GM12878 (cell line): ENCODE results near the gene DGKI. TPM values are rescaled to one million over a fixed set of nuclear protein-coding genes. Genes with fewer than 3 reads are reported as not detected.

Experiments
- ATAC-seq: fragments of 200-7000 bp; cut with Tn5 transposase; 3 replicates; pipeline ENCODE4 v1.9.1; 2020; ENCODE audit warnings: mild to moderate bottlenecking, moderate library complexity
- BruUV-seq: library from RNA; stranded (reverse); fragments of 400-500 nt; replicated peaks from 2 replicates; lab custom pipeline; 2021; lab: Mats Ljungman, UMichigan
- CTCF ChIA-PET: fragments of 300-600 bp; sonication (Branson Sonifier 250); formaldehyde crosslinking; extraction: SDS; loops from one replicate; lab custom pipeline; 2021; ENCODE audit warnings: inconsistent platforms; lab: Yijun Ruan, JAX
- POLR2A ChIA-PET: fragments of 350-600 bp; formaldehyde crosslinking; extraction: SDS; loops from one replicate; lab custom pipeline; 2021; ENCODE audit warnings: inconsistent platforms; lab: Charles Lee
- RAD21 ChIA-PET: fragments of 300-600 bp; sonication (Branson Sonifier 250); formaldehyde crosslinking; loops from one replicate; lab custom pipeline; 2023; ENCODE audit warnings: antibody characterized with exemption; ENCODE audit not compliant: unreplicated experiment; lab: Charles Lee
- SMC1A ChIA-PET: fragments of 300-600 bp; sonication (Branson Sonifier 250); formaldehyde crosslinking; loops from one replicate; lab custom pipeline; 2023; ENCODE audit not compliant: unreplicated experiment, uncharacterized antibody; lab: Charles Lee
- DNase-seq: peaks from one replicate; pipeline ENCODE4 v3.0.0-alpha.2; 2011; ENCODE audit warnings: low read depth, low spot score
- FAIRE-seq: peaks from 3 replicates; lab custom pipeline; 2011; peaks lifted over from hg19 to GRCh38; lab: Jason Lieb, UNC
- H2AFZ ChIP-seq: 2 replicates; pipeline ENCODE4 v1.6.0; 2011; ENCODE audit warnings: low read depth, low read length, control low read depth; ENCODE audit not compliant: control insufficient read depth
- H3K27ac ChIP-seq: 2 replicates; pipeline ENCODE4 v1.5.1; 2011; ENCODE audit warnings: control low read depth; ENCODE audit not compliant: control insufficient read depth, insufficient read depth
- H3K27me3 ChIP-seq, 2 experiments: replicated peaks in 1 of 2; 2 replicates each; pipeline versions ENCODE4 v1.6.0 to v1.6.1; 2011; ENCODE audit warnings: low read length in 1 of 2; ENCODE audit not compliant: control insufficient read depth in 2 of 2, insufficient read depth in 2 of 2
- H3K36me3 ChIP-seq, 2 experiments: 2 replicates each; pipeline ENCODE4 v1.5.1; 2011; ENCODE audit warnings: low read length in 1 of 2; ENCODE audit not compliant: control insufficient read depth in 2 of 2, insufficient read depth in 2 of 2
- H3K4me1 ChIP-seq: 2 replicates; pipeline ENCODE4 v1.6.1; 2011; ENCODE audit warnings: mild to moderate bottlenecking, low read length, moderate library complexity, mixed read lengths; ENCODE audit not compliant: control insufficient read depth, insufficient read depth
- H3K4me2 ChIP-seq: 2 replicates; pipeline ENCODE4 v1.6.0; 2011; ENCODE audit warnings: control low read depth; ENCODE audit not compliant: control insufficient read depth, insufficient read depth
- H3K4me3 ChIP-seq: fragments of 200-600 bp; sonication (generic); 2 replicates; pipeline ENCODE4 v1.5.1; 2016
- H3K79me2 ChIP-seq: 2 replicates; pipeline ENCODE4 v1.6.0; 2011; ENCODE audit warnings: low read length; ENCODE audit not compliant: control insufficient read depth, insufficient read depth
- H3K9ac ChIP-seq: 2 replicates; pipeline ENCODE4 v1.8.0; 2011; ENCODE audit warnings: low read length, control low read depth, mixed read lengths; ENCODE audit not compliant: control insufficient read depth, insufficient read depth
- H3K9me3 ChIP-seq: replicated peaks from 3 replicates; pipeline ENCODE4 v1.5.1; 2011; ENCODE audit warnings: mild to moderate bottlenecking, low read length; ENCODE audit not compliant: control insufficient read depth, insufficient read depth
- H4K20me1 ChIP-seq: 2 replicates; pipeline ENCODE4 v1.6.0; 2011; ENCODE audit not compliant: control insufficient read depth, insufficient read depth
- ATF7 ChIP-seq: fragments of 450-650 bp; IDR thresholded peaks from 2 replicates; pipeline ENCODE4 v1.6.1; 2016; ENCODE audit warnings: low read depth, mild to moderate bottlenecking
- CBX5 ChIP-seq: sonication (generic); IDR thresholded peaks from 2 replicates; pipeline ENCODE4 v1.6.1; 2016; ENCODE audit warnings: low read depth, moderate library complexity, mild to moderate bottlenecking, inconsistent platforms
- CEBPB ChIP-seq, 2 experiments: fragments of 150-350 bp in 1 of 2; IDR thresholded peaks; 2 replicates each; pipeline ENCODE4 v1.6.1; 2012 to 2014; ENCODE audit warnings: low read depth in 2 of 2, low read length in 2 of 2, borderline replicate concordance in 1 of 2, inconsistent platforms in 1 of 2
- CEBPZ ChIP-seq: fragments of 150-350 bp; IDR thresholded peaks from 2 replicates; pipeline ENCODE4 v1.6.1; 2016; ENCODE audit warnings: low read depth, low read length
- CHD1 ChIP-seq: IDR thresholded peaks from 2 replicates; pipeline ENCODE4 v1.6.1; 2012; ENCODE audit warnings: low read depth, low read length, improper control_type of control experiment
- FOXK2 ChIP-seq: fragments of 450-650 bp; IDR thresholded peaks from 2 replicates; pipeline ENCODE4 v1.6.1; 2017; ENCODE audit warnings: mild to moderate bottlenecking, moderate library complexity
- FOXM1 ChIP-seq: IDR thresholded peaks from 2 replicates; pipeline ENCODE4 v1.6.1; 2012; ENCODE audit warnings: low read depth, mild to moderate bottlenecking, inconsistent platforms, low read length, moderate library complexity
- GATAD2B ChIP-seq: fragments of 450-650 bp; conservative IDR thresholded peaks from 2 replicates; pipeline ENCODE4 v1.6.1; 2017; ENCODE audit warnings: low read depth, mild to moderate bottlenecking, moderate library complexity
- IKZF1 ChIP-seq: fragments of 450-650 bp; conservative IDR thresholded peaks from 2 replicates; pipeline ENCODE4 v1.6.1; 2017; ENCODE audit warnings: antibody characterized with exemption, mild to moderate bottlenecking
- NBN ChIP-seq: fragments of 450-650 bp; IDR thresholded peaks from 2 replicates; pipeline ENCODE4 v1.6.1; 2016
- NFIC ChIP-seq: IDR thresholded peaks from 2 replicates; pipeline ENCODE4 v1.6.1; 2012; ENCODE audit warnings: low read depth, mild to moderate bottlenecking, inconsistent platforms, low read length, moderate library complexity
- NFXL1 ChIP-seq: fragments of 450-650 bp; IDR thresholded peaks from 2 replicates; pipeline ENCODE4 v1.6.1; 2017; ENCODE audit warnings: antibody characterized with exemption, mild to moderate bottlenecking, borderline replicate concordance
- NR2C1 ChIP-seq: fragments of 450-650 bp; IDR thresholded peaks from 2 replicates; pipeline ENCODE4 v1.6.1; 2017; ENCODE audit warnings: antibody characterized with exemption, mild to moderate bottlenecking, moderate library complexity
- PRDM15 ChIP-seq: fragments of 450-650 bp; formaldehyde crosslinking; IDR thresholded peaks from 2 replicates; pipeline ENCODE4 v1.4.0; 2020; ENCODE audit warnings: mild to moderate bottlenecking, moderate library complexity
- RAD51 ChIP-seq: fragments of 450-650 bp; IDR thresholded peaks from 2 replicates; pipeline ENCODE4 v1.6.1; 2016; ENCODE audit warnings: moderate library complexity, mild to moderate bottlenecking, inconsistent platforms
- TCF12 ChIP-seq: IDR thresholded peaks from 2 replicates; pipeline ENCODE4 v1.6.1; 2011; ENCODE audit warnings: low read depth, mild to moderate bottlenecking, low read length
- YBX1 ChIP-seq: fragments of 450-650 bp; IDR thresholded peaks from 2 replicates; pipeline ENCODE4 v1.6.1; 2016; ENCODE audit warnings: antibody characterized with exemption
- ZSCAN29 ChIP-seq: fragments of 450-650 bp; IDR thresholded peaks from 2 replicates; pipeline ENCODE4 v1.6.1; 2017; ENCODE audit warnings: mild to moderate bottlenecking, moderate library complexity
- WGBS: methylation state at CpG from one replicate; pipeline ENCODE4 v1.1.6; 2016; ENCODE audit warnings: low lambda C conversion rate; ENCODE audit not compliant: insufficient replicate concordance, insufficient coverage; ENCODE audit errors: missing lambda C conversion rate; 5-methylcytosine and 5-hydroxymethylcytosine counted together
- in situ Hi-C: fragments of 300-500 bp; cut with MboI; formaldehyde crosslinking; loops from 9 replicates; pipeline ENCODE4 v1.14.3; 2018; ENCODE audit warnings: mixed read lengths
- intact Hi-C: fragments of 100-400 bp; cut with micrococcal nuclease; formaldehyde crosslinking; loops from one replicate; pipeline ENCODE4 v1.14.2; 2022; ENCODE audit not compliant: unreplicated experiment
- polyA plus RNA-seq, 11 experiments: library from polyadenylated mRNA; depleted of rRNA in 4 of 11; unstranded in 6 of 11; stranded (reverse) in 5 of 11; fragments of >200 nt; fragmentation: Nextera tagmentation in 4 of 11; fragmentation: Illumina TruSeq in 1 of 11; extraction: Ambion mirVana in 4 of 11; extraction: Trizol in 1 of 11; gene quantifications; 1 replicate in 1 of 11; 2 replicates in 10 of 11; pipeline versions ENCODE4 v1.2.1 to v1.2.3, GENCODE V29; 2011 to 2016; ENCODE audit warnings: inconsistent platforms in 2 of 11, missing spikeins in 2 of 11, low read depth in 1 of 11
- total RNA-seq, 4 experiments: library from RNA; depleted of rRNA in 3 of 4; stranded (reverse); fragments of >200 nt in 3 of 4; fragmentation: Illumina TruSeq in 1 of 4; extraction: Trizol in 1 of 4; gene quantifications; 2 replicates each; pipeline versions ENCODE4 v1.2.1 to v1.2.3, GENCODE V29; 2013 to 2021

Gene DGKI
- total and polyA plus RNA-seq, 10 of the 15 experiments (the other 5 are each of a cell fraction or from before 2014, with no cell fraction given), result 10.4 to 37.1 (median 22.1) TPM

- Histone ChIP-seq H2AFZ (no peak overlapping the region), H3K9me3 (no peaks in the 10 kb centered on the region), H3K4me1 (no peaks in the 10 kb centered on the region), H3K9ac (no peak overlapping the region), H3K4me3 (no peak overlapping the region), H4K20me1 (no peaks in the 10 kb centered on the region), H3K4me2 (no peak overlapping the region), H3K27ac (no peak overlapping the region), H3K27me3 (no peaks in the 10 kb centered on the region), H3K79me2 (no peaks in the 10 kb centered on the region), H3K36me3 (no peaks in the 10 kb centered on the region)
- BruUV-seq, result no TSS peak
- WGBS, result 35% methylated on average over 4 of the region's 4 CpGs
- no peak for FAIRE-seq
- intact Hi-C loops (no loop called here), in situ Hi-C loops (loop anchor here (25.0 kb wide), 1 partner anchor 416 kb away; no protein-coding TSS in a partner anchor)
- ChIA-PET SMC1A (interaction anchor here (0.8 to 2.2 kb wide), 2 partner anchors 15 to 48 kb away, joined by 3 to 4 read pairs; no protein-coding TSS in a partner anchor), POLR2A (no interaction called here), CTCF (interaction anchor here (5.9 kb wide), 1 partner anchor 14 kb away, joined by 51 read pairs; no protein-coding TSS in a partner anchor), RAD21 (interaction anchor here (1.0 kb wide), 1 partner anchor 15 kb away, joined by 3 read pairs; no protein-coding TSS in a partner anchor)
- no peak for DNase-seq
- no peak for ATAC-seq
- TF ChIP-seq PRDM15 (CRISPR knock-in tag), result no peak
- TF ChIP-seq FOXM1, result no peak
- TF ChIP-seq IKZF1, result no peak
- no peak for TF ChIP-seq CHD1
- no peak for TF ChIP-seq CEBPB (IDR thresholded peaks at IDR 0.05; ENCODE audit: borderline replicate concordance in 1 of 2, low read depth in 2 of 2, low read length in 2 of 2)
- no peak for TF ChIP-seq YBX1
- TF ChIP-seq ZSCAN29, result no peak
- TF ChIP-seq GATAD2B, result no peak
- no peak for TF ChIP-seq NBN
- no peak for TF ChIP-seq ATF7
- no peak for TF ChIP-seq RAD51
- no peak for TF ChIP-seq NFXL1
- TF ChIP-seq FOXK2, result no peak
- TF ChIP-seq CBX5, result no peak
- TF ChIP-seq NFIC, result no peak
- TF ChIP-seq TCF12, result no peak
- TF ChIP-seq NR2C1, result no peak
- no peak for TF ChIP-seq CEBPZ
These were observed 268.2 kb downstream of the DGKI start for GRCh38 chr7:137578541-137578940.
